K562 (cell line): ENCODE measurements around the gene WASHC2C. TPM values are rescaled to one million over a fixed set of nuclear protein-coding genes. Genes with fewer than 3 reads are reported as not detected.
"Not testable (repeated sequence)": the region's sequence is repeated elsewhere in the genome, so short reads cannot be mapped to it uniquely, and the experiment has no call there.

Experiments used
- ATAC-seq: fragments of 200-7000 bp; cut with Tn5 transposase; 3 replicates; pipeline ENCODE4 v1.9.1; 2020; ENCODE audit warnings: moderate library complexity
- BruUV-seq: library from RNA; stranded (reverse); fragments of 400-500 nt; replicated peaks from 2 replicates; lab custom pipeline; 2021; lab: Mats Ljungman, UMichigan
- CTCF ChIA-PET: fragments of 300-600 bp; formaldehyde crosslinking; extraction: SDS; loops from one replicate; lab custom pipeline; 2021; ENCODE audit warnings: low intra/inter-chr PET ratio; lab: Yijun Ruan, JAX
- POLR2A ChIA-PET: fragments of 300-600, 350-650 bp; sonication (Branson Sonifier 250); formaldehyde crosslinking; extraction: SDS; loops from one replicate; lab custom pipeline; 2021; ENCODE audit warnings: antibody characterized with exemption, inconsistent platforms; lab: Yijun Ruan, JAX
- DNase-seq, 4 experiments: peaks; one replicate each; pipeline versions ENCODE4 v3.0.0 to v3.0.0-alpha.2; 2011 to 2018; ENCODE audit warnings: low spot score in 3 of 4, mixed read lengths in 3 of 4; ENCODE audit errors: extremely low read depth in 1 of 4
- FAIRE-seq: peaks from 2 replicates; lab custom pipeline; 2011; peaks lifted over from hg19 to GRCh38; lab: Jason Lieb, UNC
- H2AFZ ChIP-seq: 2 replicates; pipeline ENCODE4 v1.6.0; 2011; ENCODE audit warnings: low read depth, low read length, control low read depth, inconsistent platforms
- H3K27ac ChIP-seq: fragments of 200-600 bp; 3 replicates; pipeline ENCODE4 v1.8.0; 2011; ENCODE audit warnings: low read depth, mild to moderate bottlenecking, control low read depth, inconsistent platforms, low read length, moderate library complexity, mixed read lengths; ENCODE audit errors: extremely low read depth
- H3K27me3 ChIP-seq, 2 experiments: fragments of 300-600 bp in 1 of 2; 2 replicates in 1 of 2; 3 replicates in 1 of 2; pipeline versions ENCODE4 v1.6.0 to v1.8.0; 2011; ENCODE audit warnings: inconsistent platforms in 2 of 2, low read length in 2 of 2, mild to moderate bottlenecking in 1 of 2, mixed read lengths in 1 of 2, moderate library complexity in 1 of 2; ENCODE audit not compliant: control insufficient read depth in 2 of 2, insufficient read depth in 2 of 2
- H3K36me3 ChIP-seq: fragments of 300-600 bp; 3 replicates; pipeline ENCODE4 v1.8.0; 2011; ENCODE audit warnings: mild to moderate bottlenecking, low read length, inconsistent platforms; ENCODE audit not compliant: control insufficient read depth, insufficient read depth
- H3K4me1 ChIP-seq, 2 experiments: fragments of 200-600 bp in 1 of 2; replicated peaks in 1 of 2; 2 replicates in 1 of 2; 3 replicates in 1 of 2; pipeline versions ENCODE4 v1.5.1 to v1.8.0; 2011; ENCODE audit warnings: inconsistent platforms in 2 of 2, low read length in 2 of 2, mild to moderate bottlenecking in 1 of 2, mixed read lengths in 1 of 2, moderate library complexity in 1 of 2; ENCODE audit not compliant: control insufficient read depth in 2 of 2, insufficient read depth in 2 of 2
- H3K4me2 ChIP-seq: 2 replicates; pipeline ENCODE4 v1.6.1; 2011; ENCODE audit warnings: low read length, control low read depth, inconsistent platforms, mixed read lengths; ENCODE audit not compliant: insufficient read depth
- H3K4me3 ChIP-seq: fragments of 200-600 bp; sonication (generic), shearing (Covaris generic); 2 replicates; pipeline ENCODE4 v1.5.1; 2016; ENCODE audit warnings: control low read depth, inconsistent platforms
- H3K79me2 ChIP-seq: fragments of 200-600 bp; 3 replicates; pipeline ENCODE4 v1.8.0; 2011; ENCODE audit warnings: low read length, inconsistent platforms; ENCODE audit not compliant: control insufficient read depth, insufficient read depth
- H3K9ac ChIP-seq, 2 experiments: 2 replicates each; pipeline versions ENCODE4 v1.6.0 to v1.6.1; 2011; ENCODE audit warnings: low read depth in 2 of 2, low read length in 2 of 2, control low read depth in 1 of 2, inconsistent platforms in 1 of 2, mild to moderate bottlenecking in 1 of 2, mixed read lengths in 1 of 2; ENCODE audit not compliant: insufficient read depth in 1 of 2
- H3K9me1 ChIP-seq: one replicate; pipeline ENCODE4 v1.6.0; 2011; ENCODE audit warnings: inconsistent platforms, mild to moderate bottlenecking, low read length, moderate library complexity; ENCODE audit not compliant: control insufficient read depth, insufficient read depth
- H3K9me3 ChIP-seq: replicated peaks from 2 replicates; pipeline ENCODE4 v1.5.1; 2011; ENCODE audit warnings: low read depth, low read length, inconsistent platforms; ENCODE audit not compliant: control insufficient read depth, insufficient read depth
- H4K20me1 ChIP-seq: replicated peaks from 2 replicates; pipeline ENCODE4 v1.6.1; 2011; ENCODE audit warnings: low read length, inconsistent platforms, mixed read lengths; ENCODE audit not compliant: control insufficient read depth, insufficient read depth
- CREM ChIP-seq: IDR thresholded peaks from 2 replicates; pipeline ENCODE4 v1.6.1; 2014; ENCODE audit warnings: antibody characterized with exemption, low read depth
- FOS ChIP-seq: IDR thresholded peaks from 3 replicates; pipeline ENCODE4 v1.6.1; 2011; ENCODE audit not compliant: insufficient read length; ENCODE audit errors: extremely low read depth
- KLF1 ChIP-seq: fragments of 450-650 bp; IDR thresholded peaks from 2 replicates; pipeline ENCODE4 v1.6.1; 2016; ENCODE audit warnings: missing genetic modification characterization, missing compliant biosample characterization
- TEAD1 ChIP-seq, 2 experiments: fragments of 450-650 bp in 1 of 2; sonication (generic) in 1 of 2; formaldehyde crosslinking; IDR thresholded peaks; 2 replicates each; pipeline versions ENCODE4 v1.4.0 to v1.8.0; 2020 to 2022; ENCODE audit warnings: mild to moderate bottlenecking in 2 of 2, missing genetic modification reagents in 1 of 2
- WGBS: fragments of 100-300 bp; shearing (Covaris generic); methylation state at CpG from one replicate; pipeline ENCODE4 v1.1.6; 2016; ENCODE audit warnings: low coverage, mixed read lengths; ENCODE audit not compliant: insufficient coverage; ENCODE audit errors: missing lambda C conversion rate; 5-methylcytosine and 5-hydroxymethylcytosine counted together
- in situ Hi-C: fragments of 300-500 bp; cut with MboI; formaldehyde crosslinking; loops from 4 replicates; pipeline ENCODE4 v1.15.0; 2018; ENCODE audit warnings: inconsistent platforms, mixed read lengths
- intact Hi-C: fragments of 100-400 bp; cut with micrococcal nuclease; formaldehyde crosslinking; loops from 2 replicates; pipeline ENCODE4 v1.14.2; 2022
- polyA plus RNA-seq, 8 experiments: library from polyadenylated mRNA; depleted of rRNA in 4 of 8; stranded (reverse) in 5 of 8; unstranded in 3 of 8; fragments of >200 nt; fragmentation: Nextera tagmentation in 2 of 8; fragmentation: Illumina TruSeq in 1 of 8; extraction: Ambion mirVana in 2 of 8; extraction: Trizol in 1 of 8; gene quantifications; 2 replicates each; pipeline versions ENCODE4 v1.2.1 to v1.2.3, GENCODE V29; 2011 to 2014; ENCODE audit warnings: inconsistent platforms in 1 of 8, missing spikeins in 1 of 8
- total RNA-seq, 7 experiments: library from RNA; depleted of rRNA in 6 of 7; stranded (reverse); fragments of >200 nt in 6 of 7; fragmentation: Illumina TruSeq in 2 of 7; extraction: Trizol in 2 of 7; gene quantifications; 2 replicates each; pipeline versions ENCODE4 v1.2.1 to v1.2.3, GENCODE V29; 2011 to 2021; ENCODE audit warnings: low replicate concordance in 1 of 7

WASHC2C gene
- total and polyA plus RNA-seq, 9 of the 15 experiments (the other 6 are each of a cell fraction or from before 2014, with no cell fraction given): 3.2 to 37.7 (median 24.1) TPM

- TF ChIP-seq KLF1 (0 out of 2 replicates have a peak, but pooled peaks have one; percentile 34), CREM (peak; percentile 68), FOS (peak; percentile 80), TEAD1 (CRISPR knock-in tag; IDR thresholded peaks at IDR 0.05) (0 out of 4 replicates have a peak, but pooled peaks of 1 of the 2 experiments have one; percentile 28)
Measured at GRCh38 chr10:45726703-45727420, at the start of gene WASHC2C (continued).

- H3K9me1 ChIP-seq, BruUV-seq, ATAC-seq, H3K4me2 ChIP-seq, in situ Hi-C loops, POLR2A ChIA-PET, H3K4me1 ChIP-seq, H3K27me3 ChIP-seq, DNase-seq, H3K36me3 ChIP-seq, H3K9ac ChIP-seq, H4K20me1 ChIP-seq, H3K9me3 ChIP-seq, H3K4me3 ChIP-seq, FAIRE-seq, H3K79me2 ChIP-seq, H3K27ac ChIP-seq, CTCF ChIA-PET, H2AFZ ChIP-seq, intact Hi-C loops: not testable (repeated sequence)
- 55% methylated on average over 5 of the region's 14 CpGs for WGBS
Measured at GRCh38 chr10:45678467-45678866, 48.6 kb upstream of the WASHC2C start.

GRCh38 chr10:45710200-45710796, 16.8 kb upstream of the WASHC2C start:
- H3K9me1 ChIP-seq, POLR2A ChIA-PET, H3K79me2 ChIP-seq, H3K9ac ChIP-seq, BruUV-seq, H3K4me3 ChIP-seq, H3K27me3 ChIP-seq, H3K4me2 ChIP-seq, H3K27ac ChIP-seq, H3K9me3 ChIP-seq, CTCF ChIA-PET, FAIRE-seq, H3K4me1 ChIP-seq, H4K20me1 ChIP-seq, H3K36me3 ChIP-seq, ATAC-seq, DNase-seq, intact Hi-C loops, H2AFZ ChIP-seq: not testable (repeated sequence)
- in situ Hi-C loops: loop anchor here (10.0 kb wide), 1 partner anchor 45 kb away; no protein-coding TSS in a partner anchor
- WGBS: 36% methylated on average over 1 of the region's 3 CpGs

- WGBS: 47% methylated on average over 2 of the region's 5 CpGs
- H3K9me1 ChIP-seq, H3K27me3 ChIP-seq, DNase-seq, CTCF ChIA-PET, POLR2A ChIA-PET, H3K4me3 ChIP-seq, H3K4me1 ChIP-seq, H3K4me2 ChIP-seq, H3K36me3 ChIP-seq, ATAC-seq, BruUV-seq, H3K9me3 ChIP-seq, H3K27ac ChIP-seq, intact Hi-C loops, H3K79me2 ChIP-seq, H3K9ac ChIP-seq, FAIRE-seq, H4K20me1 ChIP-seq: not testable (repeated sequence)
- peak overlapping the region; percentile 40; the same call in 1 of the 2 replicates for H2AFZ ChIP-seq
- in situ Hi-C loops: loop anchor here (10.0 kb wide), 1 partner anchor 46 kb away; no protein-coding TSS in a partner anchor
Measured at GRCh38 chr10:45711223-45711622, 15.8 kb upstream of the WASHC2C start.
